SK-N-SH (cell line): ENCODE measurements around the gene TDP1. TPM values are rescaled to one million over a fixed set of nuclear protein-coding genes. Genes with fewer than 3 reads are reported as not detected.

ENCODE experiments used
- CTCF ChIA-PET: fragments of 300-600, 350-600 bp; formaldehyde crosslinking; extraction: SDS; loops from one replicate; lab custom pipeline; 2021; lab: Yijun Ruan, JAX
- POLR2A ChIA-PET: fragments of 350-600 bp; sonication (Branson Sonifier 250); formaldehyde crosslinking; extraction: SDS; loops from one replicate; lab custom pipeline; 2020; ENCODE audit warnings: antibody characterized with exemption, inconsistent platforms; lab: Yijun Ruan, JAX
- DNase-seq: peaks from one replicate; pipeline ENCODE4 v3.0.0; 2012
- H2AFZ ChIP-seq: fragments of 200-600 bp; sonication (generic); 2 replicates; pipeline ENCODE4 v1.8.1; 2016; ENCODE audit warnings: antibody characterized with exemption, mild to moderate bottlenecking, low read depth
- H3F3A ChIP-seq: fragments of 200-600 bp; sonication (generic); replicated peaks from 2 replicates; pipeline ENCODE3; 2016; ENCODE audit warnings: antibody characterized with exemption, mild to moderate bottlenecking; ENCODE audit not compliant: insufficient read depth
- H3K27ac ChIP-seq, 2 experiments: fragments of 200-500 bp in 1 of 2; fragments of 200-600 bp in 1 of 2; sonication (Bioruptor generic) in 1 of 2; sonication (generic), shearing (Covaris generic) in 1 of 2; 2 replicates each; pipeline versions ENCODE4 v1.5.1 to v1.6.1; 2014 to 2016; ENCODE audit warnings: low read depth in 2 of 2, inconsistent platforms in 1 of 2, low read length in 1 of 2, mild to moderate bottlenecking in 1 of 2, mixed read lengths in 1 of 2
- H3K27me3 ChIP-seq: fragments of 200-600 bp; sonication (generic), shearing (Covaris generic); 2 replicates; pipeline ENCODE4 v1.6.1; 2016; ENCODE audit warnings: mixed run types; ENCODE audit not compliant: insufficient read depth
- H3K36me3 ChIP-seq, 2 experiments: fragments of 200-500 bp in 1 of 2; fragments of 200-600 bp in 1 of 2; sonication (Bioruptor generic) in 1 of 2; sonication (generic) in 1 of 2; replicated peaks in 1 of 2; 2 replicates each; pipeline versions ENCODE3 to v1.5.1; 2014 to 2016; ENCODE audit warnings: low read length in 1 of 2, mild to moderate bottlenecking in 1 of 2; ENCODE audit not compliant: insufficient read depth in 2 of 2, control insufficient read depth in 1 of 2
- H3K4me1 ChIP-seq, 2 experiments: fragments of 200-500 bp in 1 of 2; fragments of 200-600 bp in 1 of 2; sonication (Bioruptor generic) in 1 of 2; sonication (generic), shearing (Covaris generic) in 1 of 2; 2 replicates each; pipeline versions ENCODE4 v1.5.1 to v1.6.1; 2014 to 2016; ENCODE audit warnings: low read depth in 1 of 2, low read length in 1 of 2, mixed run types in 1 of 2; ENCODE audit not compliant: insufficient read depth in 2 of 2, control insufficient read depth in 1 of 2
- H3K4me2 ChIP-seq: fragments of 200-600 bp; sonication (generic), shearing (Covaris generic); 2 replicates; pipeline ENCODE4 v1.6.1; 2017; ENCODE audit warnings: mixed run types
- H3K4me3 ChIP-seq, 2 experiments: fragments of 200-500 bp in 1 of 2; fragments of 200-600 bp in 1 of 2; sonication (Bioruptor generic) in 1 of 2; sonication (generic), shearing (Covaris generic) in 1 of 2; 2 replicates each; pipeline versions ENCODE4 v1.5.1 to v1.8.1; 2014 to 2016; ENCODE audit warnings: low read depth in 2 of 2, inconsistent platforms in 1 of 2, low read length in 1 of 2, mild to moderate bottlenecking in 1 of 2, mixed read lengths in 1 of 2, moderate library complexity in 1 of 2
- H3K79me2 ChIP-seq: fragments of 200-600 bp; sonication (generic); 2 replicates; pipeline ENCODE4 v1.8.1; 2017; ENCODE audit warnings: mild to moderate bottlenecking; ENCODE audit not compliant: insufficient read depth
- H3K9ac ChIP-seq: fragments of 200-600 bp; sonication (generic); 2 replicates; pipeline ENCODE4 v1.6.1; 2017; ENCODE audit warnings: mixed run types
- H3K9me2 ChIP-seq: fragments of 200-600 bp; sonication (generic); 2 replicates; pipeline ENCODE4 v1.6.1; 2017; ENCODE audit warnings: mixed run types
- H3K9me3 ChIP-seq: fragments of 200-600 bp; sonication (generic); 2 replicates; pipeline ENCODE4 v1.6.1; 2017; ENCODE audit warnings: mixed run types, mild to moderate bottlenecking, moderate library complexity
- H4K20me1 ChIP-seq: fragments of 200-600 bp; sonication (generic); 2 replicates; pipeline ENCODE4 v1.6.1; 2017; ENCODE audit warnings: mild to moderate bottlenecking, mixed run types; ENCODE audit not compliant: insufficient read depth
- CHD2 ChIP-seq: fragments of 150-350 bp; IDR thresholded peaks from 2 replicates; pipeline ENCODE4 v1.6.1; 2018; ENCODE audit warnings: low read length; ENCODE audit not compliant: partially characterized antibody
- FOXJ3 ChIP-seq: sonication (generic); formaldehyde crosslinking; IDR thresholded peaks from 2 replicates; pipeline ENCODE4 v1.5.1; 2020; ENCODE audit warnings: mild to moderate bottlenecking, missing genetic modification reagents
- GATA2 ChIP-seq: sonication (generic); formaldehyde crosslinking; IDR thresholded peaks from 2 replicates; pipeline ENCODE4 v1.5.0; 2020; ENCODE audit warnings: mild to moderate bottlenecking, missing genetic modification reagents
- JUND ChIP-seq: IDR thresholded peaks from 2 replicates; pipeline ENCODE4 v1.4.0; 2012
- MXI1 ChIP-seq: IDR thresholded peaks from 2 replicates; pipeline ENCODE4 v1.6.1; 2012; ENCODE audit warnings: mild to moderate bottlenecking, low read depth, low read length, improper control_type of control experiment
- NFIC ChIP-seq: IDR thresholded peaks from 2 replicates; pipeline ENCODE4 v1.4.0; 2012; ENCODE audit warnings: borderline replicate concordance
- NRF1 ChIP-seq: IDR thresholded peaks from 2 replicates; pipeline ENCODE4 v1.6.1; 2012; ENCODE audit warnings: low read depth, mild to moderate bottlenecking, low read length
- RAD21 ChIP-seq: IDR thresholded peaks from 2 replicates; pipeline ENCODE4 v1.6.1; 2012; ENCODE audit warnings: mild to moderate bottlenecking, low read length
- REST ChIP-seq: IDR thresholded peaks from 2 replicates; pipeline ENCODE4 v1.6.1; 2012; ENCODE audit warnings: mild to moderate bottlenecking, low read depth, low read length, moderate library complexity
- SIN3A ChIP-seq: IDR thresholded peaks from 2 replicates; pipeline ENCODE4 v1.6.1; 2012; ENCODE audit warnings: low read depth, mild to moderate bottlenecking, low read length, moderate library complexity, borderline replicate concordance
- TCF12 ChIP-seq: IDR thresholded peaks from 2 replicates; pipeline ENCODE4 v1.4.0; 2012
- WGBS: methylation state at CpG from one replicate; pipeline ENCODE4 v1.1.6; 2017; ENCODE audit warnings: low lambda C conversion rate; 5-methylcytosine and 5-hydroxymethylcytosine counted together
- polyA plus RNA-seq, 3 experiments: library from polyadenylated mRNA; depleted of rRNA; stranded (reverse); fragments of >200 nt; gene quantifications; 2 replicates each; pipeline ENCODE4 v1.2.3, GENCODE V29; 2012
- TF ChIP-seq, protein P1 (sequence below): fragments of 200-600 bp; sonication (generic); IDR thresholded peaks from 2 replicates; pipeline ENCODE4 v1.6.1; 2017; ENCODE audit warnings: antibody characterized with exemption, mild to moderate bottlenecking, moderate library complexity

Gene TDP1
- polyA plus RNA-seq, 1 of the 3 experiments (the other 2 are of a cell fraction), result 14.5 TPM

- no peaks in the 10 kb centered on the region for H3K27me3 ChIP-seq
- POLR2A ChIA-PET, result no interaction called here
- TF ChIP-seq SIN3A (no peak), CHD2 (no peak), TCF12 (no peak), REST (no peak), RAD21 (no peak), GATA2 (CRISPR knock-in tag) (no peak), JUND (no peak), FOXJ3 (CRISPR knock-in tag) (no peak), NRF1 (no peak), MXI1 (no peak), NFIC (no peak)
- TF ChIP-seq, protein P1, sequence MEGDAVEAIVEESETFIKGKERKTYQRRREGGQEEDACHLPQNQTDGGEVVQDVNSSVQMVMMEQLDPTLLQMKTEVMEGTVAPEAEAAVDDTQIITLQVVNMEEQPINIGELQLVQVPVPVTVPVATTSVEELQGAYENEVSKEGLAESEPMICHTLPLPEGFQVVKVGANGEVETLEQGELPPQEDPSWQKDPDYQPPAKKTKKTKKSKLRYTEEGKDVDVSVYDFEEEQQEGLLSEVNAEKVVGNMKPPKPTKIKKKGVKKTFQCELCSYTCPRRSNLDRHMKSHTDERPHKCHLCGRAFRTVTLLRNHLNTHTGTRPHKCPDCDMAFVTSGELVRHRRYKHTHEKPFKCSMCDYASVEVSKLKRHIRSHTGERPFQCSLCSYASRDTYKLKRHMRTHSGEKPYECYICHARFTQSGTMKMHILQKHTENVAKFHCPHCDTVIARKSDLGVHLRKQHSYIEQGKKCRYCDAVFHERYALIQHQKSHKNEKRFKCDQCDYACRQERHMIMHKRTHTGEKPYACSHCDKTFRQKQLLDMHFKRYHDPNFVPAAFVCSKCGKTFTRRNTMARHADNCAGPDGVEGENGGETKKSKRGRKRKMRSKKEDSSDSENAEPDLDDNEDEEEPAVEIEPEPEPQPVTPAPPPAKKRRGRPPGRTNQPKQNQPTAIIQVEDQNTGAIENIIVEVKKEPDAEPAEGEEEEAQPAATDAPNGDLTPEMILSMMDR, result no peak
- 100% methylated on average over 1 of the region's 1 CpG for WGBS
- peaks cover 20% of the 10 kb centered on the region for H3F3A ChIP-seq
- no peak overlapping the region for H3K9ac ChIP-seq
- peaks cover 3% of the 10 kb centered on the region; the same call in 1 of the 2 replicates for H4K20me1 ChIP-seq
- H3K4me3 ChIP-seq, result no peak overlapping the region
- H3K27ac ChIP-seq, result no peak overlapping the region
- H3K9me3 ChIP-seq, result no peaks in the 10 kb centered on the region
- H3K79me2 ChIP-seq, result peaks cover 64% of the 10 kb centered on the region; the same call in 1 of the 2 replicates
- H3K36me3 ChIP-seq, result peaks cover 28 to 32% of the 10 kb centered on the region in 2 experiments
- H3K4me2 ChIP-seq, result no peak overlapping the region
- CTCF ChIA-PET, result interaction anchor here (1.0 to 12.3 kb wide), 5 partner anchors 14 to 294 kb away, joined by 3 to 112 read pairs (median 6); no protein-coding TSS in a partner anchor
- peaks cover 4 to 7% of the 10 kb centered on the region in 2 experiments; a peak in 3 of 4 replicates for H3K4me1 ChIP-seq
- H2AFZ ChIP-seq, result no peak overlapping the region
- no peak for DNase-seq
- H3K9me2 ChIP-seq, result no peaks in the 10 kb centered on the region
Measured at GRCh38 chr14:89958966-89959365, 3.2 kb downstream of the TDP1 start.
